Activated CD8-positive, alpha-beta memory T cell treated with anti-CD3 and anti-CD28 coated beads, Interleukin-2, amount 50 U/mL, for 48 hours (primary cell): ENCODE measurements around the gene BDH1.
"Not testable (repeated sequence)": the region's sequence is repeated elsewhere in the genome, so short reads cannot be mapped to it uniquely, and the experiment has no call there.

Source experiments
- DNase-seq: peaks from one replicate; pipeline ENCODE4 v3.0.0-alpha.2; 2020

BDH1 gene

DNA sequence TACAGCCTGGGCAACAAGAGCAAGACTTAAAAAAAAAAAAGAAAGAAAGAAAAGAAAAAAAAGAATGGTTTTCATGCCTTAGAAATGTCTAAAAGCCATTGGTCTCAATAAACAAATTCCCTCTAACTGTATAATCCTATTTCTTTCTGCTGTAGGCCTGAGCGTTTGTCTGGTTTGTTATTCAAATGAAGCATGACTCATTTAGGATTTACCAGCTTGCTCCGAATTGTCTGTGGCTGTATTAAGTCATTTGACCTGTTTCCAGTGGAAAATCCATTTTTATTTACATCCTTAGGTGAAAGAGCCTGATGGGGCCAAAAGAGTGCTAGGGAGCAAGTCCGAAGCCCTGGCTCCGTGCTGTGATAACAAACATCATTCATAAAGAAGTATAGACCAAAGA is 73.8 kb downstream of the BDH1 start:
- no peak for DNase-seq

DNA sequence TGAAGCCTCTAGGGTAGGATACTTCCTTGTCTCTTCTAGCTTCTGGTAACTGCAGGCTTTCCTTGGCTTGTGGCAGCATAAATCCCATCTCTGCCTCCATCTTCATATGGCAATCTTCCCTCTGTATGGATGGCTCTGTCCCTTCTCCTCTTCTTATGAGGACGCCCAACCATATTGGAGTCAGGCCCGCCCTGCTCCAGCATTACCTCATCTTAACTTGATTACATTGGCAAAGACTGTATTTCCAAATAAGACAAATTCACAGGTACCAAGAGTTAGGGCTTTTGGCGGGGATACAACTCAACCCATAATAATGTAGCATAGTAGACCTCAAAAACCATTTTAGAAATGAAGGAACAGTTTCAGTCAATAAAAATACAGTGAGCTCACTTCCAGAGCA is 75.4 kb downstream of the BDH1 start:
- no peak for DNase-seq

DNA sequence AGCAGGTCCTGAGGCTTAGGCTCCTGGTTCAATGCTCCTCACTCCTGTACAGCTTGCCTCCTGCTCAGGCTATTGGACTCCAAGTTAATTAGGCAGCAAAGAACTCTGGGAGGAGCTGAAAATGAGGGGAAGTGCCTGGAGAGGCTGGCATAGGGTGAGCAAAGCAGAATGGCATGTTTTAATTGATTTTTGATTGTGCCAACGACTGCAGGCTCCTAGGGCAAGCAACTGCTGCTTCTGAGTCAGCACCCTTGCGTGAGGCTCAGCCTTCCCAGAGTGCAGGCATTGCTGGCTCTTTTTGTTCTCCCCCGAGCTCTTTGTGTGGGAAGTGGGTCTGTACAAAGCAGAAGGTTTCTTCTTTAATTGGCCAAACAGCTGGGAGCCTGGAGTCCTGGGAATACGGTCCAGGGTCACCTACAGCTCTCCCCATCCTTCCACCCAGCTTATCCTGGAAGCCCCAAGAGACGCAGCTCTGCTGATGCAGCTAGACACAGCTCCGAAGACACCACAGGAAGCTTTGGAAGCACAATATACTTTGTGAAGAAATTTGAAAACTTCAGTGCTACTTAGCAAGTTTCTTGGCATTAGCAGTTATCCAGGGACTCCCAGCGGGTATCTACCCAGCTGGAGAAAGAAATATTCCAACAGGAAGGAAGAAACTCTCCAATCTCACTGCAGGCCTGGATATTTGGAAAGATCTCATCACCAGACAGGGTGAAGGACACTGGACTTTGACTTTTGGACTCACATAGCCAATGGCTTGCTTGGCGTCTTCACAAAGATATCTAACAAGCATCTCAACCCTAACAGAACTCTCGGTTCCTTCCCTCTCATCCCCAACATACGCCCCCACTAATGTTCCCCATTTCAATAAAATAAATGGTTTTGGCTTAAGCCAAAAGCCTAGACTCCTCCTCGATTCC is 76.8 kb downstream of the BDH1 start:
- no peak for DNase-seq

DNA sequence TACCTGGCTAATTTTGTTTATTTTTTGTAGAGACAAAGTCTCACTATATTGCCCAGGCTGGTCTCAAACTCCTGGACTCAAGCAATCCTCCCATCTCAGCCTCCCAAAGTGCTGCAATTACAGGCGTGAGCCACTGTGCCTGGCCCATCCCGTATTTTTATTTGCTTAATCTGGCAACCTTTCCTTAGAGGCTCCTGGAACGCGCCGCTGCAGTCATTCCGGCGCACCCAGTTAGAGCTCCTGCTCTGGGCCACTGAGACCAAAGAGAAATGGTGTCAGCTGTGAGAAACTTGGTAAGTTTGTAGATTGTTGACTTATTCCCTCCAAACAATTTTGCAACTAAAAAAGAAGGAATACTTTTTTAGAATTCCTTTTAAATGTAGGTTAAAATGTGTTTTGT is 78.0 kb downstream of the BDH1 start:
- DNase-seq: not testable (repeated sequence)

DNA sequence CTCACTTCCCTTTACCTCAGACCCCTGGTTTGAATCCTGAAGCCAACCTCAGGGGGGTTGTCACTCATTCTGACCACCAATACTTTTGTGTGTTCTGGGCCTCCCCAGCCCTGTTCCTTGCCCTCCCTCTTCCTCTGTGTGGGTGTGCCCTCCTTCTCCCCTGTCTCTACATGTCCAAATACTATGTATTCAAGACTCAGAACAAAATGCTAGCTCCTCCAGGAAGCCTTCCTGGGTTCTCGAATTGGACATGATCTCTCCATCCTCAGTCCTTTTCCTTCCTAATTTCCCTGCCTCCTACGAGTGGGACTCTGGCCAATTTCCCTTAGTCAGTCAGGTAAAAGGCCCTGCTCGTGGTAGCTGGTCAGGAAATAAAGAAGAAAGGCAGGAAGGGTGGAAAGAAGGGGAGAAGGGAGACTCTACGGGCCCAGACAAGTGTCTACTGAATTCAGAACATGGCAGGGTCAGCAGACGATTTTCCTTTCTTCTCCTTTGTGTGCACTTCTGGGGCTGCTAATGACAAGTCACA is 79.7 kb downstream of the BDH1 start:
- no peak for DNase-seq

DNA sequence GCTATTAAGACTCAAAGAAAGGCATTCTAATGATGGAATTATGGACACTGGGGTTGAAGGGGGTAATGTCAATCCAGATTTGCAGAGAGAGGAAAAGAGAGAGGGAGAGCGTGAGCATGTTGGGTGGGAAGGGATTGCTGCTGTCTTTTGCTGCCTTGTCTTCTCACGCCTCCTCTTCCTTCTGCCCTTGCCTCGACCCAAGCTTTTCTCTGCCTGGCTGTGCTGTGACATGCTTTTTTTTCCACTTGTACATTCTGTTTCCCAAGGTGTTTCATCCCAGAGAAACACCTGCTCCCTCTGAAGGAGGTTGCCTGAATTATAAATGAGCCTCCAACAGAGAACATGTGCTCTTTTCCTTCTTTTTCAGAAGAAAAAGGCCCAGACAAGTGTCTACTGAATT is 80.3 kb downstream of the BDH1 start:
- DNase-seq: no peak

DNA sequence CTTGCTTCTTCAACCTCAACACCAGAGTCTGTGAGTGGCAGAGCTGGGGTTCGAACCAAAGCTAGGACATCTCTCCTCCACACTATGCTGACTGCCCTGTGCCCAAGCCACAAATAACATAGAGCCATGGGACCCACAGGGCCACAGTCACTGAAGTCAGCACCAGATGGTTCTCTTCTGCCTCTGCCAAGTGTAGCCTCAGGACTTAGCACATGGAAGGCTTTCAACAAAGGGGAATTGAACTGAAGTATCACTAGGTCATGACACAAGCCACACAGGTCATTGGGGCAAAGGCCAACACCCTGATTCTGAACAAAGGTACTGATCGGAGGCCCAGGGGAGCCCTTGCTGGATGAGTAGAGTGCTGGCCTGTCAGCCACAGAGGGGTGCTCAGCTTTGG is 83.6 kb downstream of the BDH1 start:
- DNase-seq: no peak

DNA sequence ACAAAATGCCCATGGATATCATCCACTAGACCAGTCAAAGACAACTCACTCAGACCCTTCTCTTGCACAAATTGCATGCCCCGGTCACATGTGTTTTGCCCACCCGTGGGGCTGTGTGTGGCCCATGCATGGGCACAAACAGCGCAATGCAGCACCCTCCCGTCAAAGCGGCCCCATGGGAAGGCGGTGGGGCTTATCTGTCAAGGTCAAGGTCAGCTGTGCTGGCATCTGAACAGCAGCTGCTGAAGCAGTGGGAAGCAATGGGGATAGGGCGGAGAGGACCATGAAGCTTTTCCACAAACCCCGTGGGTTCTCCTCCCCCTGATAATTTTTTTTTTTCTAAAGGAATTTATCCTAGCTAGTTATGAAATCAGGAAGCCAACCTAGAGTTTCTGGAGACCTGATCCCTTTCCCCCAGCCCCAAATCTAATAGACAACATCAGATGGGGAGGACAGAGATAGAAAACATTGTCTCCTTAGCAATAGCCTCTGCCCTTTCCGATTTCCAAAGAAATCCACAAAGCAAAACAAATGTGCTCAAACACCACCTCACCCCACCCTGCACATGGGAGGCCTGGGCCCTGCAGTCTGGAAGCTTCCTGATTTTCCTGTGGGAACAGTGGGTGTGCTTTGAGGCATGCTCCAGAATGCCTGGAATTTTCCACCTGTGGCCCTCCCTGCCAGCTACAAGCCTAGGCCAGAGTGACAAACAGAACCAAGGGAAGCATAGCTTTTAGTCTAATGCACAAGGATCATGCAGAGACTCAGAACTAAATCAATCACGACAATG is 84.4 kb downstream of the BDH1 start:
- DNase-seq: no peak

DNA sequence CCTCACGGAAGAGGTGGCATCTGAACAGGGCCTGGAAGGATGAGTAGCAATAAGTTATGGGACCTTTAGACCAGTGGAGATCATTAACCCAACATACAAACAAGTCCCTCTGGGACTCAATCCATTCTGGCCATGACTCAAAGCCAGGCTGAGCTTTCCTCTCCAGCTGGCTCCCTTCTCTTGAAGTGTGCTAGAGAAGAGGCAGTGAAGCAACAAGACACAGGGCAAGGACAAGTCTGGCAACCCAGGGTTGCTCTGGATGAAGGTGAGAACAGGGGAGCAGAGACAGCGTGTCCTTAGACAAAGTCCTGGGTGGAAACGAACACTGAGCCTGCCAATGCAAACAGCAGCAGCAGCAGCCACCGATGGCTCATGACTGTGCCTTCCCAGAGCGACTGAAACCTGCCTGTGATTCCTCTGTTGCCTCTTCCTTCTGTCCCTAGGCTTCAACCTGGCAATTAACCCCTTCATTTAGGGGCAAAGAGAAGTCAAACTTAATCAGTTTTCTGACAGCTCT is 86.8 kb downstream of the BDH1 start:
- no peak for DNase-seq

DNA sequence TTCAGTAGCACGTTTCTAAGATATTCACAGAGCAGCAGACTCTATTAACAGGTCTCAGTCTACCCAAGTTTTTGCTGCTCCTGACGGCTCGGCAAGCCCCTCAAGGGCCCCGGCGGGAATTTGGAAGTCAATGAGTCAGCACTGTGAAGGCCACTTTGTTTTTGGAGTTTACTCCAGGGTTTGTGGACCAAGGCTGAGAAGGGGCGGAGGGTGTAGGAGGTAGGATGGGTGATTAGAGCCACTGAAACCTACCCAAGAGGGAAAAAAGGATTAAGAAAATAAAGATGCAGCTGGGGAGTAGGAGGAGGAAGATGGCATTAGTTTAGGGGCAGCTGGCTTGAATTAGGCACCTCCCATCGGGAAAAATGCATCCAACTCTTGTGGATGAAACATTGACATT is 87.6 kb downstream of the BDH1 start:
- no peak for DNase-seq

DNA sequence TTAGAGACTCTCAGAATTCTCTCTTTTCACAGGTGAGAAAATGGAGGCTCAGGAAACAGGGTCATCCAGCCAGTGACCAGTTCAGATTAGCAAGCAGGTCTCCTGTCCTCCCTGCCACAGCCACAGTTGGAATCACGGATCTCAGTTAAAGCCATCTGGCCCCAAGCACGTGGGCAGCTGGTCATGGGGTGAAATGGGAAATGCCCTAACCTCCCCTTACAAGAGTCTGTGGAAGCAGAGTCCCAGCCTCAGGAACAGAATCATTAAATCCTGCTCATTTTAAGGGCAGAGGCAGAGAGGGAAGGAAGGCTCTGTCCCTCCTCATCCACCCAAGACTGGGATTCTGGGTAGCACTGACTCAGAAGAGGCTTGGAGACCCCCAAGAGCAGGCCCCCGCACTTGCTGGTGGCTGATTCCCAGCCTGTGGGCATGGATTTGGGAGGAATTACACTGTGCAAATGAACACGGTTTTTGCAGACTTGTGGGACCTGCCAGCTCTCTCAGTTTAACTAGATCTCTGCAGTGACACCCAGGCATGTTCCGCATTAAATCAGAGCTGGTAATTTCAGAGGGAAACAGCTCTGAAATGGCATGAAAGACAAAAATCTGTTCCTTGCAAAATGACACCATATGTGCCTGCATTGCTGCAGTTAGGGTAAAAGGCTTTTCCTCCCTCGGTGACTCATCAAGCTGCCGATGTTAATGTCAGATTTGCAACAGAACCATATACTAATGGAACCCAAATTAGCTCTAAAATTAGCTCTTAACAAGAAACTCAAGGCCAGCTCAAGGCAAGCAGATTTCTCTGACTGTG is 89.0 kb downstream of the BDH1 start:
- no peak for DNase-seq

DNA sequence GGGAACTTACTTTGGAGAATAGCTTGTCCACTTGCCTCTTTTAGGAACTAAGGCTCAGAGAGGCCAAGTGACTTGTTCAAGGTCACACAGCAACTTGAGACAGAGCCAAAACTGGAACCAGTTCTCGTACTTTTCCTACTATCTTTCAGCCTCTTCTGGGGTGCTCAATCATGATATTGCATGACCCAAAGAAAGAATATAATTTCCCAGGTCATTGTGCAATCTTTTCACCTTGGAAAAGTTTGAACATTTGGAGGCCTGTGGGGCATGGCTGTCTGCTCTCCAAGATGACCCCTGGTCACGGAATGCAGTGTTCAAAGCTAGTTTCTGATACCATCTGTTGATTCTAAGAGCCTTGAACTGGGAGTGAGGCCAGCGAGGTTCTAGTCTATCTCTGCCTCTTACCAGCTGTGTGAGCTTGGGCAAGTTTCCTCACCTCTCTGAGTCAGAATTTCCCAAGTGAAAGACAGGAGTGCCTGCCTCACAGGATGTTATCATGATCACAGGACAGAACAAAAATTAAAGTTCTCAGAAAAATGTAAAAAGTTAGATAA is 89.7 kb downstream of the BDH1 start:
- DNase-seq: no peak

DNA sequence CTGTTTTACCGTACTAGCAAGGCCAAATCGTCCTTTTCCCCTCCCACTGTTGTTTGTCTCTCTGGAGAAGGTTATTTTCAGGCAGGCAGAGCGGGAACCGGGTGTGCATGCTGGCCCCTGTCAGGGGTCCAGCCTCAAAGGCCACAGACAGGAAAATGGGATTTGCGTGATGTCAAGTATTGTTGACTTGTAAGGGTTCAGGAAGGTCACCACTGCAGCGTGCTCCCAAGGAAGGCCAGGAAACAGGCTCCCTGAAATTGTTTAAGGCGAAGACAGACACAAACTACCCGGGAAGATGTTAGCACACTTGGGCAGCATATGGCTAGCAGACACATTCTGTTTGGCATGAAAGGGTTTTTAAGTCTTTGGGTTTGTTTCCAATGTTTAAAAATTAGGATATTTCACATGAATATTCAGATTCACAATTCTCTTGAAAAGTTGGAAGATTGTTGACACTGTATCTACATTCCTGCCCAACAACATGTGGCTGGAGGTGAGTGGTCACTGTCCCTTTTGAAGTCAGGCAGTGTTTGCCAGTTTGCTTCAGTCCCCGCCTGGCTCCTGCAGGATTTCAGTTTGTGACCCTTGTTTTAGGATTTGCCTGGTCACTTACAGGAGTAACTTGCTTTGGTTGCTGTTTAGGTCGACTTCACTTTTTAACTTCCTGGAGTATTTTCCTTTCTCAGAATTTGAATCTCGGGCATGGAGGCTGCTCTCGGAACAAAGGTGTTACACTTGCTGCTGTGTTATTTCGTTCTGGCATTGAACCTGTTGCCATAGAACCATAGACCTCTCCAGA is 90.4 kb downstream of the BDH1 start:
- no peak for DNase-seq

DNA sequence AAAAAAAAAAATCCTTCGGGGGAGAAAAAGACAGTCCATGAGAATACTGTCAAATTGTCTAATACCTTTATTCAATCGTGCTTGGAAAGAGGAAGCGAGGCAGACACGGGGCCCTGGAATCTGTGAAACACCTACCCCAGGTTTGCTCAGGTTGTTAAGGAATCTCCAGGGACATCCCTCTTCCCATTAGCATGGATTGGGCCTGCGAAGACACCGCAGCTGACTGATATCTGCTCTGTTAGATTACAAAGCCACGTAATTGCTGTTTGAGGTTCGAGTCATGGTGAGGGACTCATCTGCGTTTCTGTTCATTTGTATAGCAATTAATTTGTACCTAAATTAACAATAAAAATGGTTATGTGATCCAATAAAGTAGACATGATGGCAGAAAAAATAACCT is 91.0 kb downstream of the BDH1 start:
- no peak for DNase-seq

DNA sequence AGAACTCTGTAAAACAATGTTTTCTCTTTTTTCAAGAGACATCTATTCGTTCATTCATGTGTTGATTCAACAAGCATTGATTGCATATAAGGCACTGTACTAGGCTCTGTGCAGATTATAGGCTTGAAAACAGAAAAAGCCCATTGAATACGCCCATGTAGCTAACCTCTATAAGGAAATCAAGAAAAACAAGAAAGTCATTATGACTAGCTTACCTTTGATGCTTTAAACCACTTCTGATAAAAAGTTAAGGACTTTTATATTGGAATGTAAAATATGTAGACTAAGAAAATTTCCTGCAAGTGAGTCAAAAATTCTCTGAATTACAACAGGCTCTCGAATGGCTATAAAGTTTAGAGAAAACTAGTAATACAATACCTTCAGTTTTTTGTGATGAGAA is 92.5 kb downstream of the BDH1 start:
- no peak for DNase-seq

DNA sequence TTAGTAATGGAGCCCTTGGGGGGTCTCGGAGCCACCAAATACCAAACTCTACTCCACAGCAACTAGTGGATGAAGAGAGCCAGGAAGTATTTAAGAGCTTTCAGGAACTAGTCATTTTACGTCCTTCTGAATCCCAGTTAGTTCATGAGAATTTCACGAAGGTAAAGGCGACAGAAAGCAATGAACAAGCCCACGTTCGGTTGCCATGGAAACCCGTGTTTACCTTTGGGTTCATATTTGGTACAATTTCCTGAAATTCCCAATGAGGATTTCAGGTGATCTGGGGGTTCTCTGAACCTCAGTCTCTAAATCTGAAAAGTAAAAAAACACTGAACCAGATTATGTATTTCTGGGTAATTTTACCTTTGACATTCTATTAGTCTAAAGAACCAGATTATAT is 93.0 kb downstream of the BDH1 start:
- no peak for DNase-seq

DNA sequence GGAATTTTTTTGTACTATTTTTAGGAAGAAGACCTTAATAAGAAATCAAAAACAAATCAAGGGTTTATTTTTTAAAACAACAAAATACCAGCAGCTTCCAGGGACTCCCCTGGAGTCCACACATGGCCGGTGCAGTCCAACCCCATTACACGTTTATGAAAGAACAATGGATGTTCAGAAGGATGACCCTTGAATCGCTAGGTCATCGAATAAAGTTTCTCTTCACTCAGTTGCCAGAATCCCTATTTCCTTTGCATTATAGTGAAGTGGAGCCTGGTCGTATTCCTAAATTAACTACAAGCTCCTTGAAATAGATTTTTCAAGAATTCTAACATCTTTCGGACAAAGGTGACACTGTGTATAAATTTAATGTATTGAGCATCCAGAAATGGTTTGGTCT is 95.1 kb downstream of the BDH1 start:
- no peak for DNase-seq

DNA sequence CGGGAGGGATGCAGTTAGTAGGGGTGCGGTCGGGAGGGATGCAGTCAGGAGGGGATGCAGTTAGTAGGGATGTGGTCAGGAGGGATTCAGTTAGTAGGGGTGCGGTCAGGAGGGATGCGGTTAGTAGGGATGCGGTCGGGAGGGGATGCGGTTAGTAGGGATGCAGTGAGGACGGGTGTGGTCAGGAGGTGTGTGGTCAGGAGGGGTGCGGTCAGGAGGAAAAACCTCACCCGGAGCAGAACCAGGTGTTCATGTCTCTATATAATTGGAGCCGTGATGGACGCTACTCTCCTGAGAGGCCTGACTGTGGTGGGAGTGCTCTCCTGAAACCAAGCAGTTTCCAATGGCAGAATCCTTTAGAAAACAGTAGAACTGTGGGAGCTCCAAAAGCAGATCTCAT is 95.8 kb downstream of the BDH1 start:
- DNase-seq: no peak
